Sigmoid colon (tissue), 7 donors: ENCODE measurements around the gene PELI2. TPM values are rescaled to one million over a fixed set of nuclear protein-coding genes. Genes with fewer than 3 reads are reported as not detected.

Experiments
- DNase-seq: peaks from one replicate; pipeline ENCODE4 v3.0.0-alpha.2; 2019
- H3K27ac ChIP-seq, 4 donors: fragments of 200-600 bp; sonication (generic); one replicate each; pipeline ENCODE4 v1.5.1; 2016 to 2019; ENCODE audit warnings: mild to moderate bottlenecking in 1 of 4
- H3K27me3 ChIP-seq, 3 donors: fragments of 200-600 bp; sonication (generic); one replicate each; pipeline ENCODE4 v1.5.1; 2019; ENCODE audit warnings: mild to moderate bottlenecking in 1 of 3
- H3K36me3 ChIP-seq, 4 donors: fragments of 200-600 bp; sonication (generic); one replicate each; pipeline ENCODE4 v1.5.1; 2016 to 2019
- H3K4me1 ChIP-seq, 4 donors: fragments of 200-600 bp; sonication (generic); one replicate each; pipeline ENCODE4 v1.5.1; 2017 to 2019
- H3K4me3 ChIP-seq, 4 donors: fragments of 200-600 bp; sonication (generic); one replicate each; pipeline ENCODE4 v1.5.1; 2017 to 2019; ENCODE audit warnings: mild to moderate bottlenecking in 2 of 4, moderate library complexity in 1 of 4
- H3K9me3 ChIP-seq, 4 donors: fragments of 200-600 bp in 3 of 4; sonication (generic) in 3 of 4; one replicate each; pipeline versions ENCODE4 v1.5.1 to v1.6.1; 2013 to 2019
- EP300 ChIP-seq, 4 donors: sonication (generic); formaldehyde crosslinking; IDR thresholded peaks; one replicate each; pipeline ENCODE4 v1.6.1; 2017; ENCODE audit warnings: antibody characterized with exemption in 4 of 4
- POLR2A ChIP-seq, 2 donors: fragments of 450-650 bp; IDR thresholded peaks; one replicate each; pipeline ENCODE4 v1.6.1; 2016; ENCODE audit warnings: antibody characterized with exemption in 2 of 2, mild to moderate bottlenecking in 2 of 2, moderate library complexity in 2 of 2
- POLR2AphosphoS5 ChIP-seq, 4 donors: sonication (generic); formaldehyde crosslinking; IDR thresholded peaks; one replicate each; pipeline ENCODE4 v1.6.1; 2017; ENCODE audit warnings: antibody characterized with exemption in 4 of 4
- WGBS, 2 donors: extraction: QIAGEN DNeasy Blood & Tissue Kit; methylation state at CpG; one replicate each; pipeline ENCODE4 v1.1.7; 2013; 5-methylcytosine and 5-hydroxymethylcytosine counted together
- intact Hi-C: fragments of 100-400 bp; cut with DNase I; formaldehyde crosslinking; loops from one replicate; pipeline ENCODE4 v1.15.1; 2023
- polyA plus RNA-seq, 3 donors: library from polyadenylated mRNA; stranded (reverse); fragments of 200-250 nt; gene quantifications; one replicate each; pipeline ENCODE4 v1.2.3, GENCODE V29; 2013
- total RNA-seq, 4 donors: library from RNA; depleted of rRNA; stranded (reverse); fragments of >200 nt; gene quantifications; one replicate each; pipeline ENCODE4 v1.1.0, GENCODE V29; 2016
- TF ChIP-seq, protein P1 (sequence below), 4 experiments: fragments of 450-650 bp in 3 of 4; fragments of 200-600 bp in 1 of 4; IDR thresholded peaks; one replicate each; pipeline ENCODE4 v1.5.1; 2016 to 2019; ENCODE audit warnings: antibody characterized with exemption in 4 of 4, mild to moderate bottlenecking in 3 of 4, moderate library complexity in 2 of 4
- donor health status: healthy with polysubstance abuse.
- donor health status: Bipolar disorder and iron deficiency.
- donor health status: healthy.

The PELI2 gene
- total and polyA plus RNA-seq, 7 donors, result 4.5 to 34.3 (median 26.3) TPM

DNA sequence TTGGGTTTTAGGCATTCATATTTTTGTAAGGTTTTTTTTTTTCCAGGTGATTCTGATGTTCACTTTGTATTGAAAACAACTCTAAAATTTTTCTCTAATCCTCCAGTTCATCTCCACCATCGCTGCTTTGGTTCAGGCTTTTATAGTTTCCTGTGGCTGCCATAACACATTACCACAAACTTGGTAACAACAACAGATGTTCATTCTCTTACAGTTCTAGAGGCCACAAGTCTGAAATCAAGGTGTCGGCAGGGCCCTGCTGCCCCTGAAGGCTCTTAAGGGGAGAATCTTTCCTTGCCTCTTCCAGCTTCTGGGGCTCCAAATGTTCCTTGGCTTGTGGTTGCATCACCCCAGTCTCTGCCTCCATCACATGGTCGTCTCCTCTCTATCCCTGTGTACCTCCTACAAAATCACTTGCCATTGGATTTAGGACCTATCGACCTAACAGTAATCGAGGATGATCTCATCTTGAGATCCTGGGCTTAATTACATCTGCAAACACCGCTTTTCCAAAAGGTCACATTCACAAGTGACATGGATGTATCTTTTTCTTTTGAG is 55.2 kb downstream of the PELI2 start:
- H3K27ac ChIP-seq, result no peak overlapping the region
- H3K9me3 ChIP-seq, result no peaks in the 10 kb centered on the region
- H3K27me3 ChIP-seq, result no peaks in the 10 kb centered on the region
- 74 to 90% methylated on average over 6 of the region's 6 CpGs for WGBS, 2 donors
- H3K4me1 ChIP-seq, result peaks cover 0 to 54% (median 41%) of the 10 kb centered on the region in 4 donors
- TF ChIP-seq, protein P1, sequence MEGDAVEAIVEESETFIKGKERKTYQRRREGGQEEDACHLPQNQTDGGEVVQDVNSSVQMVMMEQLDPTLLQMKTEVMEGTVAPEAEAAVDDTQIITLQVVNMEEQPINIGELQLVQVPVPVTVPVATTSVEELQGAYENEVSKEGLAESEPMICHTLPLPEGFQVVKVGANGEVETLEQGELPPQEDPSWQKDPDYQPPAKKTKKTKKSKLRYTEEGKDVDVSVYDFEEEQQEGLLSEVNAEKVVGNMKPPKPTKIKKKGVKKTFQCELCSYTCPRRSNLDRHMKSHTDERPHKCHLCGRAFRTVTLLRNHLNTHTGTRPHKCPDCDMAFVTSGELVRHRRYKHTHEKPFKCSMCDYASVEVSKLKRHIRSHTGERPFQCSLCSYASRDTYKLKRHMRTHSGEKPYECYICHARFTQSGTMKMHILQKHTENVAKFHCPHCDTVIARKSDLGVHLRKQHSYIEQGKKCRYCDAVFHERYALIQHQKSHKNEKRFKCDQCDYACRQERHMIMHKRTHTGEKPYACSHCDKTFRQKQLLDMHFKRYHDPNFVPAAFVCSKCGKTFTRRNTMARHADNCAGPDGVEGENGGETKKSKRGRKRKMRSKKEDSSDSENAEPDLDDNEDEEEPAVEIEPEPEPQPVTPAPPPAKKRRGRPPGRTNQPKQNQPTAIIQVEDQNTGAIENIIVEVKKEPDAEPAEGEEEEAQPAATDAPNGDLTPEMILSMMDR (IDR thresholded peaks at IDR 0.05), result no peak
- no peak for TF ChIP-seq POLR2AphosphoS5 (IDR thresholded peaks at IDR 0.05)
- no peak for TF ChIP-seq EP300 (IDR thresholded peaks at IDR 0.05)
- no peak for TF ChIP-seq POLR2A (IDR thresholded peaks at IDR 0.05)
- H3K4me3 ChIP-seq, result no peak overlapping the region
- DNase-seq, result no peak
- peaks cover 0 to 2% (median 0%) of the 10 kb centered on the region in 4 donors for H3K36me3 ChIP-seq
- intact Hi-C loops, result no loop called here

DNA sequence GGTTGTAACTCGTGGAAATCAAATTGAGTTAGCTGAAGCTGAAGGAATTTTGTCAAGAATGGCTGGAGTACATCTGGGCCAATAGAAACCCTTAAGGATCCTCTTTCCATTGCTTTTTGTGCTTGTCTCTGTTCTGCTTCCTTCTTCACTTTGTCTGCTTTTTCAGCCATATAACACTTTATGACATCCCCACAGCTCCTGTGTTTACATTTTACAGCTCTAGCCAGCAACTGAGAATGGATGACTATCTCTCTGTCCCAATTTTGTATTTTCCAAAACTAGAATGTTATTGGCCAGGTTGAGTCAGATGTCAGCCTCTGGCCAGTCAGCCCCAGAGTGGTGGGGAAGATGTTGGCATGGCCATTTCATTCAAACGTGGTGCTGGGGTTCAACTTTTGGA is 57.6 kb downstream of the PELI2 start:
- H3K27ac ChIP-seq, result no peak overlapping the region
- intact Hi-C loops, result no loop called here
- H3K4me3 ChIP-seq, result no peak overlapping the region
- no peaks in the 10 kb centered on the region for H3K27me3 ChIP-seq
- no peak for DNase-seq
- peaks cover 0 to 54% (median 41%) of the 10 kb centered on the region in 4 donors for H3K4me1 ChIP-seq
- TF ChIP-seq, protein P1 (IDR thresholded peaks at IDR 0.05), result no peak
- TF ChIP-seq POLR2A (IDR thresholded peaks at IDR 0.05), result no peak
- TF ChIP-seq EP300 (IDR thresholded peaks at IDR 0.05), result no peak
- no peak for TF ChIP-seq POLR2AphosphoS5 (IDR thresholded peaks at IDR 0.05)
- no peaks in the 10 kb centered on the region for H3K9me3 ChIP-seq
- H3K36me3 ChIP-seq, result peaks cover 0 to 6% (median 0%) of the 10 kb centered on the region in 4 donors
- WGBS, 2 donors, result 12 to 51% methylated on average over 2 of the region's 2 CpGs

DNA sequence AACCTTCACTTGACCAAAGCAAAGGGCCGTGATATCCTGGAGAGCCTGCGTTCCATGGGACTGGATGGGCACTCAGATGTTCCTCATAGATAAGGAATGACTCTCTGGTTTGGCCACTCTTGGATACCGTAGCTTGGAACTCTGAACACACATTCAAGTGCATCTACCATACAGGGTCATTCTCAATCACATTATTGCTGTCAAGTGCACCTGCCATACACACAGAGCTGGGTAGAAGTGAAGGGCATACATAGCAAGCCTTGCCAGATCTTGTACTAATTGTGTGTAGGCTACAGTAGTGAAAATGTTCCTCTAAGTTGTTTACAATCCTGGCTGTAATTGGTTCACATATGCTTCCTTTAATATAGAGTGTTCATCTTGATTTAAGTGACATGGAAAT is 58.3 kb downstream of the PELI2 start:
- Histone ChIP-seq H3K27me3 (no peaks in the 10 kb centered on the region), H3K4me1 (peaks cover 0 to 50% (median 43%) of the 10 kb centered on the region in 4 donors), H3K27ac (no peak overlapping the region), H3K9me3 (no peaks in the 10 kb centered on the region), H3K36me3 (peaks cover 0 to 6% (median 0%) of the 10 kb centered on the region in 4 donors), H3K4me3 (no peak overlapping the region)
- intact Hi-C loops, result no loop called here
- 77 to 92% methylated on average over 3 of the region's 3 CpGs for WGBS, 2 donors
- no peak for DNase-seq
- TF ChIP-seq POLR2A (IDR thresholded peaks at IDR 0.05) (no peak), POLR2AphosphoS5 (IDR thresholded peaks at IDR 0.05) (no peak), EP300 (IDR thresholded peaks at IDR 0.05) (no peak)
- TF ChIP-seq, protein P1 (IDR thresholded peaks at IDR 0.05), result no peak

DNA sequence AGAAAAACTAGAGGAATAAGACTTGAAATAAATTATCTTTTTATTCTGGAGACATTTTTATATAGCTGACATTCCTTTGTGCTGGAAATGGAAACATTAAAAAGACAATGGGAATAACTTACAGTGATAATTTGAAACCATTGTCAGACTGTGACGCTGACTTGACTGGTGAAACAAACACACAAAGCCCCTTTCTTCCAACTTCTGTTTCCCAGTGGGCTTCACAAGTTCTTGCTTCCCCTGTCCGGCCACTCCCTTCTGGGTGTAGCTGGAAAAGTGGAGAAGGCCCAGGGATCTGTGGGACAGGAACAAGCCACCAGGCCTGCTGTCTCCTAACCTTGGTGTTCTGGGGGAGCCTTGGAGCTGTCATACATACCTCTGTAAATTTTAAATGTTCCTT is 58.8 kb downstream of the PELI2 start:
- 87 to 89% methylated on average over 2 of the region's 2 CpGs for WGBS, 2 donors
- H3K9me3 ChIP-seq, result no peaks in the 10 kb centered on the region
- H3K4me1 ChIP-seq, result peaks cover 0 to 54% (median 40%) of the 10 kb centered on the region in 4 donors
- peaks cover 0 to 6% (median 0%) of the 10 kb centered on the region in 4 donors for H3K36me3 ChIP-seq
- H3K27me3 ChIP-seq, result no peaks in the 10 kb centered on the region
- TF ChIP-seq EP300 (IDR thresholded peaks at IDR 0.05) (no peak), POLR2AphosphoS5 (IDR thresholded peaks at IDR 0.05) (no peak)
- no peak overlapping the region for H3K4me3 ChIP-seq
- no peak for DNase-seq
- intact Hi-C loops, result no loop called here
- no peak overlapping the region for H3K27ac ChIP-seq

DNA sequence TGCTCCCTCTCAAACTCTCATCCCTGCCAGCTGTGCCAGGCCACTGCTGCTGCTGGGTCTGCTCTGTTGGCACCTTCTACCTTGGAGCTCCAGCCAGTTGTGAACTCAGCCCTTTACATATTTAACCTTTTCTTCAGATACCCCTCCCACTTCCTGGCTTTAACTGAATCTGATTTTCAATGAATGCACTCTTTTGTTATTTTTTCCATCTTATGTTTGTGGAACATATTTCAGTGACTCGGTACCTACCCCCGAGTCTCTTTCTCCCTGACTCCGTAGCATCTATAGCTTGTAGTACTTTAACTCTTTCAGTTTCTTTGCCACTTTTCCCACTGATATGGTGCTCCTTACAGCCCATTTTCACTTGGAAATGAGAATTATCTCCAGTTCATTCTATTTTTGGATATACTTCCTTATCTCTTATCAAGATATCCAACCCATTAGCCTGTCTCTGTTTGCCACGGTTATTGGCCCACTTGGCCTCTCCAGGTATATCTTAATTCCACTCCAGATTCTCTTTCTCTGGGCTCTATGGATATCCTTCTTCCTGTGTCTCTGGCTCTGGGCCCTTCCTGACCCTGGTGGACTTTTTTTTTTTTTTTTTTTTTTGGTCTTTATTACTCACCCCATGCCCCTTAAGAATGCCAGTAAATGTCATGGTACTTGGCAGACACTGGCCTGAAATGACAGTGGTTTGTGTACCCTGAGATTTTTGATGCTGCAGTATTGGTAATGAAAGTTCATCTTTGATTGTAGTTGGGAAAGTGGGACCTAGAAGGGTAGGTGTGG is 62.7 kb downstream of the PELI2 start:
- H3K27me3 ChIP-seq, result no peaks in the 10 kb centered on the region
- no peak overlapping the region for H3K27ac ChIP-seq
- TF ChIP-seq EP300 (IDR thresholded peaks at IDR 0.05), result no peak
- no peak for TF ChIP-seq POLR2A (IDR thresholded peaks at IDR 0.05)
- TF ChIP-seq, protein P1 (IDR thresholded peaks at IDR 0.05), result no peak
- no peak for TF ChIP-seq POLR2AphosphoS5 (IDR thresholded peaks at IDR 0.05)
- intact Hi-C loops, result no loop called here
- H3K9me3 ChIP-seq, result no peaks in the 10 kb centered on the region
- H3K36me3 ChIP-seq, result peaks cover 0 to 6% (median 0%) of the 10 kb centered on the region in 4 donors
- peaks cover 0 to 35% (median 19%) of the 10 kb centered on the region in 4 donors for H3K4me1 ChIP-seq
- H3K4me3 ChIP-seq, result no peak overlapping the region
- WGBS, 2 donors, result 71 to 82% methylated on average over 4 of the region's 4 CpGs
- no peak for DNase-seq
